Measurements from ENCODE around the gene UBASH3B.

UBASH3B gene

GRCh38 chr11:122737951-122738693 lies 82.6 kb downstream of the UBASH3B start:
- DNase-seq = no peak

- peak; percentile 22 to 44 for DNase-seq
These were observed 86.2 kb downstream of the UBASH3B start for GRCh38 chr11:122741613-122742300.

- DNase-seq = no peak
These were observed 86.9 kb downstream of the UBASH3B start for GRCh38 chr11:122742301-122743018.

- DNase-seq = no peak
These were observed 87.7 kb downstream of the UBASH3B start for GRCh38 chr11:122743097-122743741.

- peak; percentile 75 to 76 for DNase-seq
These were observed 88.4 kb downstream of the UBASH3B start for GRCh38 chr11:122743949-122744348.

GRCh38 chr11:122744357-122744756 lies 88.8 kb downstream of the UBASH3B start:
- no peak for DNase-seq

- DNase-seq = no peak
These were observed 89.6 kb downstream of the UBASH3B start for GRCh38 chr11:122745111-122745510.

GRCh38 chr11:122746050-122746478 lies 90.5 kb downstream of the UBASH3B start:
- no peak for DNase-seq

- no peak for DNase-seq
These were observed 91.2 kb downstream of the UBASH3B start for GRCh38 chr11:122746611-122747244.

- DNase-seq = no peak
These were observed 91.8 kb downstream of the UBASH3B start for GRCh38 chr11:122747351-122747781.

GRCh38 chr11:122749005-122749687 lies 93.6 kb downstream of the UBASH3B start:
- DNase-seq = peak; percentile 68 to 72

- DNase-seq = no peak
These were observed 94.5 kb downstream of the UBASH3B start for GRCh38 chr11:122750049-122750448.

GRCh38 chr11:122751292-122752070 lies 96.0 kb downstream of the UBASH3B start:
- no peak for DNase-seq

- no peak for DNase-seq
These were observed 98.5 kb downstream of the UBASH3B start for GRCh38 chr11:122754028-122754427.

GRCh38 chr11:122754553-122755322 lies 99.2 kb downstream of the UBASH3B start:
- DNase-seq = peak in 1 of 2 experiments; percentile 34

- DNase-seq = no peak
These were observed 99.9 kb downstream of the UBASH3B start for GRCh38 chr11:122755409-122755808.

- DNase-seq = peak in 1 of 2 experiments; percentile 38
These were observed 100.4 kb downstream of the UBASH3B start for GRCh38 chr11:122755941-122756340.

GRCh38 chr11:122756417-122756816 lies 100.9 kb downstream of the UBASH3B start:
- DNase-seq = peak; percentile 89 to 92

- DNase-seq = no peak
These were observed 101.7 kb downstream of the UBASH3B start for GRCh38 chr11:122757201-122757600.

- DNase-seq = no peak
These were observed 102.8 kb downstream of the UBASH3B start for GRCh38 chr11:122758339-122758738.
